ENCODE measurements around the gene FLT1.

The FLT1 gene

GRCh38 chr13:28306325-28306724, 188.6 kb downstream of the FLT1 start:
- no peak for DNase-seq

DNA sequence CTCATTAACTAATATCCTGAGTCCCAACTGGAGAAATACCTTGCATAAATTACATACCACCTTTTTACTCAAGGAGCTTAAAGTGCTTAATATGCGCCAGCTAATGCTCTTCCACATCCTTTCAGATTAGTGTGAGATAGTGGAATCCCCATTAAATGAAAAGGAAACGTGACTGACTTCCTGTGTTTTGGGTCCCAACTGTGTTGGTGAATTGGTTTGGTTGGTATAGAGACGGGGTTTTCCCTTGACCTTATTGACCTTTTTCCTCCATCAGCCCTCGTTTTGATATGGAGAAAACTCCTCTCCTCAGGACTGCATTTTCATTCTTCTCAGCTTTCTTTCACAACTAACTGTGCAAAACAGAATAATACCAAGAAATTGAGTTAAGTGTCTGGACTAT, 193.1 kb downstream of the FLT1 start:
- DNase-seq = no peak

- no peak for DNase-seq
These were observed 195.0 kb downstream of the FLT1 start for GRCh38 chr13:28299916-28300315.

GRCh38 chr13:28297341-28297740, 197.6 kb downstream of the FLT1 start:
- no peak for DNase-seq

GRCh38 chr13:28286263-28286662, 208.7 kb downstream of the FLT1 start:
- no peak for DNase-seq

- no peak for DNase-seq
These were observed 211.3 kb downstream of the FLT1 start for GRCh38 chr13:28283600-28283999.

DNA sequence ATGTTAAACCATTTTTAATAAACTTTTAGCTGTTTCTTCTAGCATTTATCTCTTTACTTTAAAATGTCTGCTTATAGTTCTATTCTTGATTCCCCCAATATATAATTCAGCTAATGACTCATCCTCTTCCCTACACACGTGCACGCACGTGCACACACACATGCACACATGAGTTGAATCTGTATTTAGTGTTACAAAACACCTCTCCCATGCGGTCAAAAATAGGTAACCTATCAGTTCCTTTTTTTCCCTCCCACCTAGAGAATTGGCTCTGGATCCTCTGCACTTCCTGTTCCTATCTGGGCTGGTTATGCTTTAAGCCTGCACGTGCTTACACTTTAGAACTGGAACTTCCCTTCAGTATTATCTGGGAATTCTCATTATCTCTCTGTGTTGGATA, 212.5 kb downstream of the FLT1 start:
- no peak for DNase-seq

DNA sequence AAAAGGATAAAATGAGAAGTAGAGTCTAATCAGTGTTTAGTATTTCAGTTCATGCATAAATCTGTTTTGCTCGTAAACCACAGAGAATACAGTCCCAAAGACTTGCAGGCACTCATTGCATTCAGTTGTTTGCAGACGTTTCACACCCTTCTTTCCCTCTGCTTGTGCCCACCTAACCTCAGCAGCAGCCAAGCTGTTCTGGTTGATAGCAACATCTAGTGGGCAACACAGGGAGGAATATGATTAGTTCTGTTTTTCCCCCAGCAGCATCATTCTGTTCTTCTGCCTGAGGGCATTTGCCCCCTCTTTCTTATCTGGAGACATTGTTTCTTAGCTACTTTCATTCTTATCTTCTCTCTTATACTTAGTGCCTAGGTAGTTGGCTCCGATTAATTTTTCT, 221.0 kb downstream of the FLT1 start:
- no peak for DNase-seq

GRCh38 chr13:28271056-28271840, 223.7 kb downstream of the FLT1 start:
- no peak for DNase-seq

DNA sequence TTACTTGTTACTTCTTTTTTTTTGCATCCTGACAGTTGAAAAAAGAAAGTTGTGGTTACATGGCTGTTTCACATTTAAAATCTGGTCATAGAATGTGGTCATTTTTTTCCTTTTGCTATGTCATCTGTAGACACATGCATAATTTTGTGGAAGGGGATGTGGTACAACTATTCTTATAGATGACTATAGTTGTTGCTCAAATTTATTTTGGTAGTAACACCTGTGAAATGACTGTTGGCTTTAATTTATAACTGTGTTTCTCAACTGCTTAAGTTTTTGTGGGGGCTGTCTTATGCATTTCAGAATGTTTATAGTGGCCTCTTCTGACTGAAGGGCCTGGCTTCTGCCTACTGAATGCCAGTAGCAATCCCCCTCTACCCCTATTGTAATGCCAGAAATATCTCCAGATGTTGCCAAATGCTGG, 226.1 kb downstream of the FLT1 start:
- no peak for DNase-seq

DNA sequence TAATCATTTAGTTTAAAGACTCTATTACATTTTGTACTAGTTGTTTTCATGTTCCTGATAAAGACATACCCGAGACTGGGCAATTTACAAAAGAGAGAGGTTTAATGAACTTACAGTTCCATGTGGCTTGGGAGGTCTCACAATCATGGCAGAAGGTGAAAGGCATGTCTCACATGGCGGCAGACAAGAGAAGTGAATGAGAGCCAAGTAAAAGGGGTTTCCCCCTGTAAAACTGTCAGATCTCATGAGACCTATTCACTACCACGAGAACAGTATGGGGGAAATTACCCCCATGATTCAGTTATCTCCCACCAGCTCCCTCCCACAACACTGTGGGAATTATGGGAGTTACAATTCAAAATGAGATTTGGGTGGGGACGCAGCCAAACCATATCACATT, 227.4 kb downstream of the FLT1 start:
- DNase-seq = no peak

DNA sequence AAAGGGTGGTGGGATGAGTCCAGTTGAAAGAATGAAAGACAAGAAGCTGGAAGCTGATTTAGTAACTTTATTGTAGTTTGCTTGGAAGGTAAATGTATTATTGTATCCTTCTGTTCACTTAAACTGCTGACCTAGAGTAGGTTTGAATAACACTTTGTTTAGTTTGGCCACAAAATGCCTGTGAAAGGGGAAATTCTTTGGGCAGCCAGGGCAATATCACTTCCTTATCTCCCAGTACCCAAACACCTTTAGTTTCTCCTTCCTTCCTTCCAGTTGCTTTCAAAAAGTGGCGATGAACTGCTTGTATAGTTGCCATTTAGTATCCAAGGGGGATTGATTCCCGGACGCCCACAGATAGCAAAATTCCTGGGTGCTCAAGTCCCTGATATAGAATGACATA, 236.5 kb downstream of the FLT1 start:
- DNase-seq = no peak

DNA sequence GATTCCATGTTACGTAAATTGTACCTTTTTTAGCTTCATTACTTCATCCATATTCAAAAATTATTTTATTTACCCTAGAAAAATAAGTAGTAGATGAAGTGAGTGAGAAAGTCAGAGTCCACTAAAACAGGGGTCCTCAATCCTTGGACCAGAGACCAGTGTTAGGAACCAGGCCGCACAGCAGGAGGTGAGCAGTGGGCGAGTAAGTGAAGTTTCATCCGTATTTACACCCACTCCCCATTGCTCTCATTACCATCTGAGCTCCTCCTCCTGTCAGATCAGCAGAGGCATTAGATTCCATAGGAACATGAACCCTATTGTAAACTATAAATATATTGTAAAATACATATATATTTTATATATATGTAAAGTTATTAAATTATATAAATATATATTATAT, 237.6 kb downstream of the FLT1 start:
- DNase-seq = no peak

GRCh38 chr13:28252547-28252946, 242.4 kb downstream of the FLT1 start:
- no peak for DNase-seq

GRCh38 chr13:28251466-28251865, 243.5 kb downstream of the FLT1 start:
- no peak for DNase-seq

GRCh38 chr13:28250542-28250941, 244.4 kb downstream of the FLT1 start:
- DNase-seq = no peak

Data from NCI-H748 treated with DMSO at 0.1 percent for 48 hours (cell line).